Endometrial microvascular endothelial cells (primary cell): ENCODE data around the gene CAPN9. TPM values are rescaled to one million over a fixed set of nuclear protein-coding genes. Genes with fewer than 3 reads are reported as not detected.

Experiments used
- in situ Hi-C: cut with HindIII; loops from 2 replicates; pipeline ENCODE4 v1.10.0; 2017; ENCODE audit warnings: low sequenced_read_pairs, low pct_unique_long_range_greater_than_20kb; ENCODE audit errors: inconsistent ontology term
- total RNA-seq: library from RNA; depleted of rRNA; stranded (reverse); fragments of >200 nt; gene quantifications from one replicate; pipeline ENCODE4 v1.2.3, GENCODE V29; 2015; ENCODE audit errors: inconsistent ontology term

CAPN9 gene
- total RNA-seq, 1 donor from 2014 or later: not detected

DNA sequence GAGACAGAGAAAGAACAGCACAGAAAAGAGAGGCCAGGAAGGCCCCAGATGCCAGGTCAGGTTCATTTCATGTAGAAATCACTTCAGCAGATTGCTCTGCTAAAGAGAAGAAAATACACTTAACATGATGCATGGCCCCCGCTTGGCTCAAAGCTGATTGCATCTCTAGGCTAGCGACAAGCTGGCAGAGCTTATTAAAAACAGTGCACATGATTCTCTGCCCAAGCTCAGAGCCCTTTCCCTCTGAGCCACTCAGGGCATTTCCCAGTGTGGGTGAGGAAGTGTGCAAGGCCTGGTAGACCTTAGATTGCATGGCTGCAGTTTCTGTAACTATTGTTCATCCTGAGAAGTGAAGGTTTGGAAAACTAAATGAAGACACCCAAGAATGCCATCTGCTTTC lies 3.3 kb upstream of the CAPN9 start:
- in situ Hi-C loops: no loop called here

DNA sequence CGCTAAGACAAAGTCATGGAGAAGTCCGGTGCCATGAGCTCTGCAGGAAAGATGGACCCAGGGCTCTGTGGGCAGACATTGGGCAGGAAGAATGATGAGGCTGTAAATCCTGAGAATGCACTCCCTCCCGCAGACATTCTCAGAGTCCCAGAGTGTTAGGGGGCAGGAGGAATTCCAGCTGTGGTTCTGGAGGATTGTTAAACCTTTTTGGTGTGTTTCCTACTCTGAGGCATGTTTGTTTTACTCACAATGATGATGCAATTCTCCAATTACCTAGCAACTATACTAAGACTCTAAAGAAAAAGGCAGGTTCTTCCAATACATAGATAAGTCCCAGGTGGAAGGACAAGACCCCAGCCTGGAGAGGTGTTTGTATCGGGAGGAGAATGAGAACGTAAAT lies 2.8 kb upstream of the CAPN9 start:
- in situ Hi-C loops: no loop called here

DNA sequence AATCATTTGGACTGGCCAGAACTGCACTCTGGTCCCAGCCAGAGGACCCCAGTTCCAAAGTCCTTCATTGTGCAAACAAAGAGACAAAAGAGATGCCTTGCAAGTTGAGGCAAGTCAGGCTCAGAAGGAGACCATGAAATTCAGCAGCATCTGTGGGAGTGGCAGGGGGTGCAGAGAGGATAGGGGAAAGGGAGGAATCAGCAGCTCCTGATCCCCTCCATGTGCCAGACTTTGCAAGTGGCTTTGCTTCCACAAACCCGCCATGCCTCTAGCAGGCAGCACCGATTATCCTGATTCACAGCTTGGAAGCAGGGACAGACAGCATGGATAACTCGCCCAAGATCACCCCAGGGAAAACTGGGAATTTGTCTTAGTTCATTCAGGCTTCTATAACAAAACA lies 2.1 kb upstream of the CAPN9 start:
- in situ Hi-C loops: no loop called here

GRCh38 chr1:230746617-230747016 lies 571 bp upstream of the CAPN9 start:
- in situ Hi-C loops: no loop called here

GRCh38 chr1:230747890-230748800 lies 957 bp downstream of the CAPN9 start:
- in situ Hi-C loops: no loop called here

- in situ Hi-C loops: no loop called here
These were observed 2.0 kb downstream of the CAPN9 start for GRCh38 chr1:230749150-230749549.

DNA sequence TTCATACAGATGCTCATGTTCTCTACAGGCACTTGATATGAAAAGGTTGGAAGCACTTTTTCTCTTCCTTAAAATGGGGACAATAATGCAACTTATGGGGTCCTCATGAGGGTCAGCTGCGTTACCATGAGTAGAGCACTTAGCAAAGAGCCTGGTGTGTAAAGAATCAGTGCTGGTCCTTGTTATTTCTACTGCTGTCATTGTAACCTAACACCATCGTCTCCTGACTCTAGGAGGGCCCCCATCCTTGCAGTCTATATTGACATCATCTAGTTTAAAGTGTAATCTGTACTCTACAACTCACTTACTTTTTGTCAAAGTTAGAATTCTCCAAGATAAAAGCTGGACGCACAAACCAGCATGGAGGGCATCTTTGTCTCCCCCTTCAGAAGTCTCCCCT lies 2.4 kb downstream of the CAPN9 start:
- in situ Hi-C loops: no loop called here

GRCh38 chr1:230750576-230750975 lies 3.4 kb downstream of the CAPN9 start:
- in situ Hi-C loops: no loop called here

GRCh38 chr1:230750986-230751625 lies 3.9 kb downstream of the CAPN9 start:
- in situ Hi-C loops: no loop called here

- in situ Hi-C loops: no loop called here
These were observed 5.2 kb downstream of the CAPN9 start for GRCh38 chr1:230752407-230752806.

DNA sequence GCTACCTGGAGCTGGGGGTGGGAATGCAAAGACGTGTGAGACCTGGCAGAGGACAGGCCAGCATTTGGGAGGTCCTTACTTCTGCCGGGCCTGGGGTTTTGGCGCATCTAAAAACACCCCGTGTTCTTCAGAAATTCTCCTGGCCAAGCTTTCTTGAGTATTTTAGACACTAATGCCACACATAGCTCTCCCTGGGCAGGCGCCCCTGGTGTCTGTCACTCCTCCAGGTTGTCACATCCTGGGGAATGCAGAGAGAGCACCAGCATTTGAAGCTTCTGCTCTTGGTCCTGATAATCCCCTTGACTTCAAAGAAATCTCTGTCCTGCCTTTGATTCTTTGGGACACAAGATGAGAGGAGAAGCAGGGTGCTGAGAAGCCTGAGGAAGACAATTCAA lies 6.0 kb downstream of the CAPN9 start:
- in situ Hi-C loops: no loop called here

GRCh38 chr1:230753586-230754251 lies 6.5 kb downstream of the CAPN9 start:
- in situ Hi-C loops: no loop called here

DNA sequence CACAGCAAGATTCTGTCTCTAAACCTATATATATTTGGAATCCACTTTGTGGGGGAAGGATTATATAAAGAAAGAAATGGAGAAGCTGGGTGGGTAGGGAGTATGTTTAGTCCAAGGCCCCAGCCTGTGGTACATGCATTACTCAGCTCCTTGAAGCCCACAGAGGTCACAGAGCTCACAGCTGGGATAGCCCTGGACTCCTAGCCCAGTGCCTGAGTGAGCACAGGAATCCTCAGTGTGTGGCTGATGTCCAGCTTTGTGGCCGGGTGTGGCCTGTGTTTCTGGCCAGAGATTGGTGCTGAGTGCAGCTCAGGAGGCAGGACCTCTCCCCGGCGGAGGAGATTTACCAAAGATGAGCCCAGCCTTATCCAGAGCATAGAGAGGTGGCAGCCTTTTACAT lies 7.6 kb downstream of the CAPN9 start:
- in situ Hi-C loops: no loop called here

DNA sequence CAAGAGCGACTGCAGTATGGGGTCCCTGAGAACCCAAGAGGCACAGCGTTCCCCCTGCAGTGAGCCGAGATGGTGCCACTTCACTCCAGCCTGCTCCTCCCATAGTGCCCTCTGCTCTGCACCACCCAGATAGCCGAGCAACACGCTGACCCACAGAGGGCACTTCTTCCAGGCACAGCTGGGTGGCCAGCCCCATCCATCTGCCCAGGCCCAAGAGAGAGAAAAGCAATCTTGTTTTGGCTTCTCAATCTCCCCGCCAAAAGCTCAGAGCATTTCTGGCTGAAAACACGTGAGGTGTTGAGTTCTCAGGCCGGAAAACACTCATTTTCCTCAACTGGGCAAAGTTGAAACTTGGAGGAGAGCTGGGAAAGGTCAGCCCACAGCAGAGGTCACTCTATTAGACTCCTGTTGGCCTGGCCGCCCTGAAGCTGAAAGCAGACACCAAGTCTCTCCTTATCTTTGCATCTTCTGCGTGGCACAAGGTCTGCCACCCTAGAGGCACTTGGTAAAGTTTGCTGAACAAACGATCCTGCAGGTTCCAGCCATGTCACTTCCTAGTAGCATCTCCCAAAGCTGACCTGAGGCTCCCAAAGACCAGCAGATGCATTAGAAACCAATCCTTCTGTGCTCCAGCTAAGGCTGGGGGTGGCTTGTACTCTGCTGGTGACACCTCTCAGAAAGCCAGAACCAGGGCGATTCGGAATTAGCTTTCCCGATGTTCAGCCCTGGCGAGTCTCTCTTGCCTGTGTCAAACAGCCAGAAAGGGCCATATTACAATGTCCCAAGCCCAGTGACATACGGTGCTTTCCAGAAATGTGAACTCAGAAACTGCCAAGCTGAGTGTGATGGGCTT lies 10.9 kb downstream of the CAPN9 start:
- in situ Hi-C loops: no loop called here

- in situ Hi-C loops: no loop called here
These were observed 11.7 kb downstream of the CAPN9 start for GRCh38 chr1:230758709-230759368.

GRCh38 chr1:230759369-230760065 lies 12.3 kb downstream of the CAPN9 start:
- in situ Hi-C loops: no loop called here

- in situ Hi-C loops: no loop called here
These were observed 13.2 kb downstream of the CAPN9 start for GRCh38 chr1:230760360-230760827.
